ENCODE measurements around the gene UBA1. TPM values are rescaled to one million over a fixed set of nuclear protein-coding genes. Genes with fewer than 3 reads are reported as not detected.
A peak's percentile ranks its signal among the peaks of the same experiment; 100 is the strongest.

The UBA1 gene
- total and polyA plus RNA-seq, 2 of the 13 experiments (the other 11 are each of a cell fraction or from before 2014, with no cell fraction given): 93.3 to 129 TPM

- TF ChIP-seq, protein P1, sequence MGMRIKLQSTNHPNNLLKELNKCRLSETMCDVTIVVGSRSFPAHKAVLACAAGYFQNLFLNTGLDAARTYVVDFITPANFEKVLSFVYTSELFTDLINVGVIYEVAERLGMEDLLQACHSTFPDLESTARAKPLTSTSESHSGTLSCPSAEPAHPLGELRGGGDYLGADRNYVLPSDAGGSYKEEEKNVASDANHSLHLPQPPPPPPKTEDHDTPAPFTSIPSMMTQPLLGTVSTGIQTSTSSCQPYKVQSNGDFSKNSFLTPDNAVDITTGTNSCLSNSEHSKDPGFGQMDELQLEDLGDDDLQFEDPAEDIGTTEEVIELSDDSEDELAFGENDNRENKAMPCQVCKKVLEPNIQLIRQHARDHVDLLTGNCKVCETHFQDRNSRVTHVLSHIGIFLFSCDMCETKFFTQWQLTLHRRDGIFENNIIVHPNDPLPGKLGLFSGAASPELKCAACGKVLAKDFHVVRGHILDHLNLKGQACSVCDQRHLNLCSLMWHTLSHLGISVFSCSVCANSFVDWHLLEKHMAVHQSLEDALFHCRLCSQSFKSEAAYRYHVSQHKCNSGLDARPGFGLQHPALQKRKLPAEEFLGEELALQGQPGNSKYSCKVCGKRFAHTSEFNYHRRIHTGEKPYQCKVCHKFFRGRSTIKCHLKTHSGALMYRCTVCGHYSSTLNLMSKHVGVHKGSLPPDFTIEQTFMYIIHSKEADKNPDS (CRISPR knock-in tag; IDR thresholded peaks at IDR 0.05): no peak
- no peak for TF ChIP-seq ZNF841 (CRISPR knock-in tag; IDR thresholded peaks at IDR 0.05; ENCODE audit: borderline replicate concordance)
- TF ChIP-seq, protein P2, sequence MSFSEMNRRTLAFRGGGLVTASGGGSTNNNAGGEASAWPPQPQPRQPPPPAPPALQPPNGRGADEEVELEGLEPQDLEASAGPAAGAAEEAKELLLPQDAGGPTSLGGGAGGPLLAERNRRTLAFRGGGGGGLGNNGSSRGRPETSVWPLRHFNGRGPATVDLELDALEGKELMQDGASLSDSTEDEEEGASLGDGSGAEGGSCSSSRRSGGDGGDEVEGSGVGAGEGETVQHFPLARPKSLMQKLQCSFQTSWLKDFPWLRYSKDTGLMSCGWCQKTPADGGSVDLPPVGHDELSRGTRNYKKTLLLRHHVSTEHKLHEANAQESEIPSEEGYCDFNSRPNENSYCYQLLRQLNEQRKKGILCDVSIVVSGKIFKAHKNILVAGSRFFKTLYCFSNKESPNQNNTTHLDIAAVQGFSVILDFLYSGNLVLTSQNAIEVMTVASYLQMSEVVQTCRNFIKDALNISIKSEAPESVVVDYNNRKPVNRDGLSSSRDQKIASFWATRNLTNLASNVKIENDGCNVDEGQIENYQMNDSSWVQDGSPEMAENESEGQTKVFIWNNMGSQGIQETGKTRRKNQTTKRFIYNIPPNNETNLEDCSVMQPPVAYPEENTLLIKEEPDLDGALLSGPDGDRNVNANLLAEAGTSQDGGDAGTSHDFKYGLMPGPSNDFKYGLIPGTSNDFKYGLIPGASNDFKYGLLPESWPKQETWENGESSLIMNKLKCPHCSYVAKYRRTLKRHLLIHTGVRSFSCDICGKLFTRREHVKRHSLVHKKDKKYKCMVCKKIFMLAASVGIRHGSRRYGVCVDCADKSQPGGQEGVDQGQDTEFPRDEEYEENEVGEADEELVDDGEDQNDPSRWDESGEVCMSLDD (CRISPR knock-in tag; IDR thresholded peaks at IDR 0.05; ENCODE audit: borderline replicate concordance): no peak
- TF ChIP-seq ZNF780A (CRISPR knock-in tag; IDR thresholded peaks at IDR 0.05): no peak
- TF ChIP-seq U2AF2 (IDR thresholded peaks at IDR 0.05; ENCODE audit: low read depth, low read length): no peak
- 0 out of 2 replicates have a peak, but pooled peaks have one; percentile 71 for TF ChIP-seq CHCHD3 (CRISPR knock-in tag; IDR thresholded peaks at IDR 0.05)
- no peak for TF ChIP-seq MYNN (CRISPR knock-in tag; IDR thresholded peaks at IDR 0.05; ENCODE audit: low read depth)
- 0 out of 4 replicates have a peak, but pooled peaks of 1 of the 2 experiments have one; percentile 30 for TF ChIP-seq KLF16 (CRISPR knock-in tag; IDR thresholded peaks at IDR 0.05)
- TF ChIP-seq ZNF362 (CRISPR knock-in tag; IDR thresholded peaks at IDR 0.05; ENCODE audit: borderline replicate concordance): no peak
- TF ChIP-seq, protein P3, sequence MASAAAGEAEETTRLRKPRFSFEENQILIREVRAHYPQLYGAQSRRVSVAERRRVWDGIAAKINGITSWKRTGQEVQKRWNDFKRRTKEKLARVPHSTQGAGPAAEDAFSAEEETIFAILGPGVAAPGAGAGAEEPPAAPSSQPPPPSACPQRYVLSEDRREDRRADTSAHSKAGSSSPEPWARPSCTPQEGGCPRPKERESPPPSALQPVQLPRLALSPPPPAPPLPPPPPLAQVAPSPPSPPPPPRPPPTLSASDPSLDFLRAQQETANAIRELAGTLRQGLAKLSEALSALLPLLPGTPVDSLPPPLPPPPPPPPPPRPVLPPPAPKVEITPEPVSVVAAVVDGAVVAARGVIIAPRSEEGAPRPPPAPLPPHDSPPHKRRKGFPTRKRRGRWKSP (CRISPR knock-in tag; IDR thresholded peaks at IDR 0.05): no peak
- no peak for TF ChIP-seq TRIM22 (IDR thresholded peaks at IDR 0.05)
- TF ChIP-seq NR1H2 (CRISPR knock-in tag; IDR thresholded peaks at IDR 0.05; ENCODE audit: borderline replicate concordance, low read depth): no peak
- TF ChIP-seq ZNF225 (CRISPR knock-in tag; IDR thresholded peaks at IDR 0.05): no peak
- no peak for TF ChIP-seq MXD4 (CRISPR knock-in tag; IDR thresholded peaks at IDR 0.05)
- TF ChIP-seq GLI4 (CRISPR knock-in tag; IDR thresholded peaks at IDR 0.05; ENCODE audit: borderline replicate concordance): no peak
- no peak for TF ChIP-seq SRSF4 (IDR thresholded peaks at IDR 0.05; ENCODE audit: low read depth, low read length, poor library complexity, severe bottlenecking)
- TF ChIP-seq ETV6 (CRISPR knock-in tag; conservative IDR thresholded peaks at IDR 0.05): no peak
- TF ChIP-seq ZNF75D (CRISPR knock-in tag; IDR thresholded peaks at IDR 0.05; ENCODE audit: borderline replicate concordance): no peak
These were observed 24.8 kb downstream of the UBA1 start, which contains the start of gene CDK16 (continued) for GRCh38 chrX:47218280-47218919.
